ENCODE data around the gene GSG1L. TPM values are rescaled to one million over a fixed set of nuclear protein-coding genes. Genes with fewer than 3 reads are reported as not detected.

The GSG1L gene
- total RNA-seq, 1 experiment from 2014 or later = not detected

DNA sequence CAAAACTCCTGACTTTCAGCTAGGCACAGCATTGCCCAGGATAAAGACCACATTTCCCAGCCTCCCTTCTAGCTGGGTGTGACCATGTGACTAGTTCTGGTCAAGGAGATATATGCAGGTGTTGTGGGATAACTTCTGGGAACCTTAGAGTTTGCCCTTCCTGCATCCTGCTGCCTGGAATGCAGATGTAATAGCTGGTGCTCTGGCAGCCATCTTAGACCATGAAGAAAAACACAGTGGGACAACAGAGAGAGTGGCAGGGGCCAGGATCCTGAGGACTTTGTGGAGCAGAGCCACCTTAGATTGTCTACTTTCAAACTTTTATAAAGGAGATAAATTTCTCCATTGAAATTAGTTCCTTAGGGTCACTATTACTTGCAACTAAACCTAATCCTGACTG is 101.3 kb downstream of the GSG1L start:
- CTCF ChIA-PET = no interaction called here
- TF ChIP-seq, protein P1, sequence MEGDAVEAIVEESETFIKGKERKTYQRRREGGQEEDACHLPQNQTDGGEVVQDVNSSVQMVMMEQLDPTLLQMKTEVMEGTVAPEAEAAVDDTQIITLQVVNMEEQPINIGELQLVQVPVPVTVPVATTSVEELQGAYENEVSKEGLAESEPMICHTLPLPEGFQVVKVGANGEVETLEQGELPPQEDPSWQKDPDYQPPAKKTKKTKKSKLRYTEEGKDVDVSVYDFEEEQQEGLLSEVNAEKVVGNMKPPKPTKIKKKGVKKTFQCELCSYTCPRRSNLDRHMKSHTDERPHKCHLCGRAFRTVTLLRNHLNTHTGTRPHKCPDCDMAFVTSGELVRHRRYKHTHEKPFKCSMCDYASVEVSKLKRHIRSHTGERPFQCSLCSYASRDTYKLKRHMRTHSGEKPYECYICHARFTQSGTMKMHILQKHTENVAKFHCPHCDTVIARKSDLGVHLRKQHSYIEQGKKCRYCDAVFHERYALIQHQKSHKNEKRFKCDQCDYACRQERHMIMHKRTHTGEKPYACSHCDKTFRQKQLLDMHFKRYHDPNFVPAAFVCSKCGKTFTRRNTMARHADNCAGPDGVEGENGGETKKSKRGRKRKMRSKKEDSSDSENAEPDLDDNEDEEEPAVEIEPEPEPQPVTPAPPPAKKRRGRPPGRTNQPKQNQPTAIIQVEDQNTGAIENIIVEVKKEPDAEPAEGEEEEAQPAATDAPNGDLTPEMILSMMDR (IDR thresholded peaks at IDR 0.05; ENCODE audit: unreplicated experiment) = no peak
- no TSS peak for BruUV-seq (replicated peaks)
- H3K9me3 Mint-ChIP-seq (ENCODE audit: low read depth, unreplicated experiment) = peaks cover 4% of the 10 kb centered on the region
- no peaks in the 10 kb centered on the region for H3K4me1 Mint-ChIP-seq (ENCODE audit: low read depth, unreplicated experiment)
- H3K4me3 Mint-ChIP-seq (ENCODE audit: low read depth, unreplicated experiment) = no peak overlapping the region
- H3K27me3 Mint-ChIP-seq (ENCODE audit: unreplicated experiment) = peaks cover 59% of the 10 kb centered on the region
- intact Hi-C loops (cut with micrococcal nuclease; ENCODE audit: unreplicated experiment) = no loop called here
- H3K36me3 Mint-ChIP-seq (ENCODE audit: insufficient read depth, unreplicated experiment) = no peaks in the 10 kb centered on the region
- H3K27ac Mint-ChIP-seq (ENCODE audit: unreplicated experiment) = no peak overlapping the region
- DNase-seq = no peak

DNA sequence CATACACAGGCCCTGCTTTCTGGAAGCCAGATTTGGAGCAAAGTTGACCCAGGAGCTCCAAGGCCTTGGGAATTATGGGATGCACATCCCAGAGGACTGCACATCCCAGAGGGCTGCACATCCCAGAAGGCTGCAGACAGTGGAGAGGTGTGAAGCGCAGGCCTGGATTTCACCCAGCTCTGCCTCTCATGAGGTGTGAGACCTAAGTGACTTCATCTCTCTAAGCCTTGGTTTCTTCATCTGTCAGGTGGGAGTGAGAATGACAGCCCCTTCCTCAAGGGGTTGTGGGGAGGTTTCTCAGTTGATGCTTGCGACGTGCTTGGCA is 102.3 kb downstream of the GSG1L start:
- H3K9me3 Mint-ChIP-seq (ENCODE audit: low read depth, unreplicated experiment) = peaks cover 4% of the 10 kb centered on the region
- CTCF ChIA-PET = no interaction called here
- H3K36me3 Mint-ChIP-seq (ENCODE audit: insufficient read depth, unreplicated experiment) = no peaks in the 10 kb centered on the region
- H3K4me1 Mint-ChIP-seq (ENCODE audit: low read depth, unreplicated experiment) = no peaks in the 10 kb centered on the region
- no TSS peak for BruUV-seq (replicated peaks)
- no peak overlapping the region for H3K27ac Mint-ChIP-seq (ENCODE audit: unreplicated experiment)
- no peak for DNase-seq
- H3K4me3 Mint-ChIP-seq (ENCODE audit: low read depth, unreplicated experiment) = no peak overlapping the region
- intact Hi-C loops (cut with micrococcal nuclease; ENCODE audit: unreplicated experiment) = no loop called here
- TF ChIP-seq, protein P1 (IDR thresholded peaks at IDR 0.05; ENCODE audit: unreplicated experiment) = no peak
- peaks cover 50% of the 10 kb centered on the region for H3K27me3 Mint-ChIP-seq (ENCODE audit: unreplicated experiment)

DNA sequence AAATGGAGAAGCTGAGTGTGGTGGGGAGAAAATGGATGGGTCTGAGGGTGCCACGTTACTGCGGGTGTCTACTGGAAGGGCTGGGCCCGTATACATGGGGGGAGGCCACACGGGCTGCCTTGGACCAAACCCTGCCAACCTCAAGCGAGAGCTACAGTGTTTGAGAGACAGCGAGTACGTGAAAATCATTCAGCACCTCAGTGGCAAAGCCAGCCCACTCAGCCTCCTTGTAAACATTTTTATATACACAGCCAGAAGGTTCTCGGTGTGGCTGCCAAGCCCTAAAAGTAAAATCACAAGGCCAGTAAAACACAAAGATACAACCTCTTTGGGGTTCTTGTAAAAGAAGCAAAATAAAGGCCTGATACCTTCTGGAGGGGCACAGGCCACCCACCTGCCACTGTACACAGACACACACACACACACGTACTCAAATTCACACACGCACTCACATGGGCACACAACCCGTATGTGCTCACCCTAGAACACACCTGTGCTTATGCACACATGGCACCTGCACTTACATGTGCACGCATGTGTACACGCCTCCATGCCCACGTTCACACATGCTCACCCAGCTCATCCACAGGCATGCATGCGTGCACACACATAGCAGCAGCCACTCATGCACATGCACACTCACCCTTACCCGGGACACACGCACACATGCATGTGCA is 102.8 kb downstream of the GSG1L start:
- TF ChIP-seq, protein P1 (IDR thresholded peaks at IDR 0.05; ENCODE audit: unreplicated experiment) = no peak
- Mint-ChIP-seq H3K4me3 (ENCODE audit: low read depth, unreplicated experiment) (no peak overlapping the region), H3K4me1 (ENCODE audit: low read depth, unreplicated experiment) (no peaks in the 10 kb centered on the region), H3K27ac (ENCODE audit: unreplicated experiment) (no peak overlapping the region), H3K36me3 (ENCODE audit: insufficient read depth, unreplicated experiment) (no peaks in the 10 kb centered on the region), H3K9me3 (ENCODE audit: low read depth, unreplicated experiment) (peaks cover 5% of the 10 kb centered on the region), H3K27me3 (ENCODE audit: unreplicated experiment) (peaks cover 45% of the 10 kb centered on the region)
- no TSS peak for BruUV-seq (replicated peaks)
- intact Hi-C loops (cut with micrococcal nuclease; ENCODE audit: unreplicated experiment) = no loop called here
- DNase-seq = no peak
- CTCF ChIA-PET = no interaction called here

DNA sequence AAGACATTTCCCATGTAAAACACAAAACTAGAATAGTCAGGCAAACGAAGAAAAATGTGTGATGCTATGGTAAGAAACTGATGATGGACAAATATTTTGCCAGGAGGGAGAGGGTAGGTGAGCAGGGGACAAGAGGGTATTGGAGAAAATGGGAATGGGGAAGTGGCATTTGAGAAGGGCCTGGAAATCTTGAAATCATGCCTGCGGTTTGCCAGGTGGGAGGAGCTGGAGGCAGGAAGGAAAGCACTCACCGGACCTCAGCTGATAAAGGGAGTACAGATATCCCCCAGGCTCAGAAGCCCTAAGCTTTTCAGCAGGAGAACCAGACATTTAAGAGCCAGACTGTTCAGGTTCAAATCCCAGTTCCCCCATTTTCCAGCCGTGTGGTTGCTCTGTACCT is 103.6 kb downstream of the GSG1L start:
- peaks cover 12% of the 10 kb centered on the region for H3K9me3 Mint-ChIP-seq (ENCODE audit: low read depth, unreplicated experiment)
- TF ChIP-seq, protein P1 (IDR thresholded peaks at IDR 0.05; ENCODE audit: unreplicated experiment) = no peak
- no peak for DNase-seq
- CTCF ChIA-PET = no interaction called here
- intact Hi-C loops (cut with micrococcal nuclease; ENCODE audit: unreplicated experiment) = no loop called here
- no peak overlapping the region for H3K4me3 Mint-ChIP-seq (ENCODE audit: low read depth, unreplicated experiment)
- no peaks in the 10 kb centered on the region for H3K4me1 Mint-ChIP-seq (ENCODE audit: low read depth, unreplicated experiment)
- no peaks in the 10 kb centered on the region for H3K36me3 Mint-ChIP-seq (ENCODE audit: insufficient read depth, unreplicated experiment)
- peaks cover 41% of the 10 kb centered on the region for H3K27me3 Mint-ChIP-seq (ENCODE audit: unreplicated experiment)
- H3K27ac Mint-ChIP-seq (ENCODE audit: unreplicated experiment) = no peak overlapping the region
- no TSS peak for BruUV-seq (replicated peaks)
